Neural progenitor cell (in vitro differentiated cells): ENCODE results near the gene TIAM1. TPM values are rescaled to one million over a fixed set of nuclear protein-coding genes. Genes with fewer than 3 reads are reported as not detected.

Source experiments
- DNase-seq: peaks from one replicate; pipeline ENCODE4 v3.0.0-alpha.2; 2016; ENCODE audit warnings: low spot score
- H2AFZ ChIP-seq: fragments of 200-600 bp; sonication (generic); replicated peaks from 2 replicates; pipeline ENCODE4 v1.6.1; 2016; ENCODE audit warnings: antibody characterized with exemption
- H3F3A ChIP-seq: fragments of 200-600 bp; sonication (generic); 2 replicates; pipeline ENCODE4 v1.6.1; 2016; ENCODE audit warnings: antibody characterized with exemption, low read depth
- H3K27ac ChIP-seq: fragments of 200-600 bp; sonication (generic); 2 replicates; pipeline ENCODE4 v1.5.1; 2016; ENCODE audit warnings: mild to moderate bottlenecking
- H3K27me3 ChIP-seq: fragments of 200-600 bp; sonication (generic); 2 replicates; pipeline ENCODE4 v1.6.1; 2016; ENCODE audit warnings: mild to moderate bottlenecking, moderate library complexity
- H3K36me3 ChIP-seq: fragments of 200-600 bp; sonication (generic); 2 replicates; pipeline ENCODE4 v1.5.1; 2016
- H3K4me1 ChIP-seq: fragments of 200-600 bp; sonication (generic); 2 replicates; pipeline ENCODE4 v1.6.1; 2016; ENCODE audit warnings: mixed run types
- H3K4me2 ChIP-seq: fragments of 200-600 bp; sonication (generic); 2 replicates; pipeline ENCODE4 v1.6.1; 2016
- H3K4me3 ChIP-seq: fragments of 200-600 bp; sonication (generic); 2 replicates; pipeline ENCODE4 v1.5.1; 2016
- H3K79me2 ChIP-seq: fragments of 200-600 bp; sonication (generic); 2 replicates; pipeline ENCODE4 v1.6.1; 2016; ENCODE audit warnings: low read depth
- H3K9ac ChIP-seq: fragments of 200-600 bp; sonication (generic); 2 replicates; pipeline ENCODE4 v1.6.1; 2016
- H3K9me3 ChIP-seq: fragments of 200-600 bp; sonication (generic); 2 replicates; pipeline ENCODE4 v1.5.1; 2016; ENCODE audit warnings: low read depth
- H4K20me1 ChIP-seq: fragments of 200-600 bp; sonication (generic); 2 replicates; pipeline ENCODE4 v1.6.1; 2016; ENCODE audit warnings: low read depth
- H3K27ac Mint-ChIP-seq: 3 replicates; pipeline ENCODE4 v1.8.0; 2021; ENCODE audit warnings: mixed read lengths
- H3K27me3 Mint-ChIP-seq: 2 replicates; pipeline ENCODE4 v1.8.0; 2022; ENCODE audit warnings: low read depth, mild to moderate bottlenecking, inconsistent platforms, moderate library complexity, mixed read lengths; ENCODE audit not compliant: insufficient read depth
- H3K36me3 Mint-ChIP-seq: 3 replicates; pipeline ENCODE4 v1.8.0; 2021; ENCODE audit warnings: mixed read lengths
- H3K4me1 Mint-ChIP-seq: 3 replicates; pipeline ENCODE4 v1.8.0; 2021; ENCODE audit warnings: mixed read lengths
- H3K4me3 Mint-ChIP-seq: 3 replicates; pipeline ENCODE4 v1.8.0; 2021; ENCODE audit warnings: mild to moderate bottlenecking, moderate library complexity, mixed read lengths
- H3K9me3 Mint-ChIP-seq: 3 replicates; pipeline ENCODE4 v1.8.0; 2020; ENCODE audit warnings: mixed read lengths
- CTCF ChIP-seq: fragments of 200-600 bp; sonication (generic); IDR thresholded peaks from 2 replicates; pipeline ENCODE4 v1.5.1; 2017; ENCODE audit warnings: antibody characterized with exemption, mild to moderate bottlenecking
- EZH2 ChIP-seq: fragments of 200-600 bp; sonication (generic); IDR thresholded peaks from 2 replicates; pipeline ENCODE4 v1.6.1; 2017; ENCODE audit warnings: antibody characterized with exemption, mild to moderate bottlenecking, moderate library complexity
- EZH2phosphoT487 ChIP-seq: fragments of 200-600 bp; sonication (generic); IDR thresholded peaks from 2 replicates; pipeline ENCODE4 v1.6.1; 2017; ENCODE audit warnings: antibody characterized with exemption
- total RNA-seq: library from RNA; depleted of rRNA; stranded (reverse); fragments of >200 nt; gene quantifications from 2 replicates; pipeline ENCODE4 v1.2.3, GENCODE V29; 2015; ENCODE audit warnings: low replicate concordance

TIAM1 gene
- total RNA-seq, 1 donor from 2014 or later = 27.2 TPM

GRCh38 chr21:31294691-31295090 is 49.4 kb downstream of the TIAM1 start:
- no peaks in the 10 kb centered on the region for H3K9me3 ChIP-seq
- H3F3A ChIP-seq = no peaks in the 10 kb centered on the region
- no peaks in the 10 kb centered on the region for H4K20me1 ChIP-seq
- no peak overlapping the region for H3K27ac Mint-ChIP-seq
- H3K9ac ChIP-seq = no peak overlapping the region
- peaks cover 4% of the 10 kb centered on the region for H3K4me1 ChIP-seq
- H3K36me3 Mint-ChIP-seq = peaks cover 46% of the 10 kb centered on the region
- H3K36me3 ChIP-seq = no peaks in the 10 kb centered on the region
- DNase-seq = no peak
- H3K4me3 ChIP-seq = no peak overlapping the region
- H2AFZ ChIP-seq = no peak overlapping the region
- peaks cover 9% of the 10 kb centered on the region for H3K9me3 Mint-ChIP-seq
- TF ChIP-seq EZH2phosphoT487 (no peak), CTCF (no peak), EZH2 (no peak)
- H3K27ac ChIP-seq = no peak overlapping the region
- no peaks in the 10 kb centered on the region for H3K27me3 Mint-ChIP-seq
- no peaks in the 10 kb centered on the region for H3K79me2 ChIP-seq
- no peak overlapping the region for H3K4me2 ChIP-seq
- no peaks in the 10 kb centered on the region for H3K27me3 ChIP-seq
- H3K4me1 Mint-ChIP-seq = peaks cover 15% of the 10 kb centered on the region
- no peak overlapping the region for H3K4me3 Mint-ChIP-seq

DNA sequence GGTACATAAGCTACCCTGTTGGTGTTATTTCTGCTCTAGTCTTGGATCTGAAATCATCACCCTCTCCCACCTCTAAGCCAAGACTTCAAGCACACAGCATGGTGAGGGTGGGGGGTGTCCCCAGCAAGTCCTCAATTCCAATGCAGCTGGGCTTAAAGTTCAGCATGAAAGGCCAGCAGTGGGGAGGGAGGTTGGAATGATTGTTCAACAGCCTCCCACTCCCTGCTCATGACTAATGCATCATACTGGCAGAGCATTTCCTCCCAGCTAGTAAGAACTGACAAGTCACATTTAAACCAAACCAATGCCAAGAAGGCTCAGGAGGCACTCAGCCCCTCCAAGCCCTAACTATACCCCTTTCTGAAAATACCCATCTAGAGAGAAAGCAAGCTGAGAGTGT is 50.1 kb downstream of the TIAM1 start:
- peaks cover 15% of the 10 kb centered on the region for H3K4me1 Mint-ChIP-seq
- no peaks in the 10 kb centered on the region for H4K20me1 ChIP-seq
- no peak for TF ChIP-seq CTCF
- no peak for TF ChIP-seq EZH2
- no peak for TF ChIP-seq EZH2phosphoT487
- peaks cover 4% of the 10 kb centered on the region for H3K4me1 ChIP-seq
- H3K27ac Mint-ChIP-seq = peak overlapping the region; percentile 37
- H3K36me3 Mint-ChIP-seq = peaks cover 47% of the 10 kb centered on the region
- H3K4me2 ChIP-seq = no peak overlapping the region
- no peak overlapping the region for H3K4me3 Mint-ChIP-seq
- no peaks in the 10 kb centered on the region for H3K79me2 ChIP-seq
- no peaks in the 10 kb centered on the region for H3F3A ChIP-seq
- no peak overlapping the region for H3K9ac ChIP-seq
- H3K4me3 ChIP-seq = no peak overlapping the region
- DNase-seq = no peak
- peaks cover 9% of the 10 kb centered on the region for H3K9me3 Mint-ChIP-seq
- H3K27ac ChIP-seq = no peak overlapping the region
- H3K9me3 ChIP-seq = no peaks in the 10 kb centered on the region
- no peak overlapping the region for H2AFZ ChIP-seq
- H3K27me3 ChIP-seq = no peaks in the 10 kb centered on the region
- no peaks in the 10 kb centered on the region for H3K27me3 Mint-ChIP-seq
- no peaks in the 10 kb centered on the region for H3K36me3 ChIP-seq

- H2AFZ ChIP-seq = no peak overlapping the region
- H4K20me1 ChIP-seq = no peaks in the 10 kb centered on the region
- Mint-ChIP-seq H3K36me3 (peaks cover 40% of the 10 kb centered on the region), H3K4me1 (peaks cover 15% of the 10 kb centered on the region), H3K9me3 (peaks cover 9% of the 10 kb centered on the region), H3K4me3 (no peak overlapping the region), H3K27ac (no peak overlapping the region), H3K27me3 (no peaks in the 10 kb centered on the region)
- H3K4me2 ChIP-seq = no peak overlapping the region
- no peaks in the 10 kb centered on the region for H3F3A ChIP-seq
- H3K79me2 ChIP-seq = no peaks in the 10 kb centered on the region
- peaks cover 4% of the 10 kb centered on the region for H3K4me1 ChIP-seq
- no peak overlapping the region for H3K4me3 ChIP-seq
- no peak overlapping the region for H3K9ac ChIP-seq
- H3K27me3 ChIP-seq = no peaks in the 10 kb centered on the region
- peaks cover 5% of the 10 kb centered on the region for H3K9me3 ChIP-seq
- DNase-seq = no peak
- H3K36me3 ChIP-seq = no peaks in the 10 kb centered on the region
- no peak overlapping the region for H3K27ac ChIP-seq
- no peak for TF ChIP-seq EZH2
- no peak for TF ChIP-seq CTCF
- TF ChIP-seq EZH2phosphoT487 = no peak
Observed at GRCh38 chr21:31290765-31291164, 53.3 kb downstream of the TIAM1 start.
